BLaER1 treated with 17β-estradiol and CSF1 and Interleukin-3, amounts not matched to agents 10 nM and 100 nM (cell line): ENCODE results near the gene SOBP.

Experiments used
- H3K27ac ChIP-seq, 11 experiments: shearing (Covaris generic); formaldehyde crosslinking; 2 replicates each; pipeline ENCODE4 v1.8.1; 2022
- H3K27me3 ChIP-seq, 11 experiments: shearing (Covaris generic); formaldehyde crosslinking; 2 replicates each; pipeline ENCODE4 v1.8.1; 2022
- H3K36me3 ChIP-seq, 11 experiments: shearing (Covaris generic); formaldehyde crosslinking; 2 replicates each; pipeline ENCODE4 v1.8.1; 2022
- H3K4me1 ChIP-seq, 10 experiments: shearing (Covaris generic); formaldehyde crosslinking; 2 replicates each; pipeline ENCODE4 v1.8.1; 2022
- H3K4me2 ChIP-seq, 11 experiments: shearing (Covaris generic); formaldehyde crosslinking; 2 replicates each; pipeline ENCODE4 v1.8.1; 2022
- H3K4me3 ChIP-seq, 10 experiments: shearing (Covaris generic); formaldehyde crosslinking; 2 replicates each; pipeline ENCODE4 v1.8.1; 2022
- H3K9ac ChIP-seq, 11 experiments: shearing (Covaris generic); formaldehyde crosslinking; 2 replicates each; pipeline ENCODE4 v1.8.1; 2022
- H3K9me3 ChIP-seq, 11 experiments: shearing (Covaris generic); formaldehyde crosslinking; replicated peaks in 1 of 11; 2 replicates each; pipeline ENCODE4 v1.8.1; 2022
- H4K20me1 ChIP-seq, 11 experiments: shearing (Covaris generic); formaldehyde crosslinking; 2 replicates each; pipeline ENCODE4 v1.8.1; 2022
- Cebpa-rat ChIP-seq, 11 experiments: shearing (Covaris generic); IDR thresholded peaks; 2 replicates each; pipeline ENCODE4 v1.8.1; 2022

Gene SOBP

GRCh38 chr6:107495196-107495643, 5.3 kb downstream of the SOBP start:
- H3K4me2 ChIP-seq = peak overlapping the region in 3 of 11 experiments; percentile 34 to 48 (median 41); a peak in 7 of 22 replicates

GRCh38 chr6:107495971-107496370, 6.1 kb downstream of the SOBP start:
- Histone ChIP-seq H3K4me3 (no peak overlapping the region), H3K9me3 (no peaks in the 10 kb centered on the region), H3K36me3 (no peaks in the 10 kb centered on the region), H3K4me2 (no peak overlapping the region), H3K27me3 (peaks cover 42 to 52% (median 46%) of the 10 kb centered on the region in 11 experiments), H3K9ac (no peak overlapping the region), H4K20me1 (peaks cover 0 to 15% (median 6%) of the 10 kb centered on the region in 11 experiments; a peak in 11 of 22 replicates), H3K27ac (no peak overlapping the region), H3K4me1 (peaks cover 4 to 41% (median 4%) of the 10 kb centered on the region in 10 experiments; a peak in 17 of 20 replicates)
- TF ChIP-seq Cebpa-rat (IDR thresholded peaks at IDR 0.05) = no peak

More at GRCh38 chr6:107495196-107495643, 5.3 kb downstream of the SOBP start:
- Histone ChIP-seq H3K4me1 (peaks cover 9 to 46% (median 10%) of the 10 kb centered on the region in 10 experiments; a peak in 18 of 20 replicates), H3K27ac (no peak overlapping the region), H4K20me1 (peaks cover 0 to 19% (median 11%) of the 10 kb centered on the region in 11 experiments; a peak in 12 of 22 replicates), H3K36me3 (no peaks in the 10 kb centered on the region), H3K9me3 (no peaks in the 10 kb centered on the region), H3K9ac (no peak overlapping the region), H3K27me3 (peaks cover 49 to 60% (median 54%) of the 10 kb centered on the region in 11 experiments), H3K4me3 (no peak overlapping the region)
- TF ChIP-seq Cebpa-rat (IDR thresholded peaks at IDR 0.05) = no peak

- no peak overlapping the region for H3K27ac ChIP-seq
These were observed 7.2 kb downstream of the SOBP start for GRCh38 chr6:107496892-107497684.

DNA sequence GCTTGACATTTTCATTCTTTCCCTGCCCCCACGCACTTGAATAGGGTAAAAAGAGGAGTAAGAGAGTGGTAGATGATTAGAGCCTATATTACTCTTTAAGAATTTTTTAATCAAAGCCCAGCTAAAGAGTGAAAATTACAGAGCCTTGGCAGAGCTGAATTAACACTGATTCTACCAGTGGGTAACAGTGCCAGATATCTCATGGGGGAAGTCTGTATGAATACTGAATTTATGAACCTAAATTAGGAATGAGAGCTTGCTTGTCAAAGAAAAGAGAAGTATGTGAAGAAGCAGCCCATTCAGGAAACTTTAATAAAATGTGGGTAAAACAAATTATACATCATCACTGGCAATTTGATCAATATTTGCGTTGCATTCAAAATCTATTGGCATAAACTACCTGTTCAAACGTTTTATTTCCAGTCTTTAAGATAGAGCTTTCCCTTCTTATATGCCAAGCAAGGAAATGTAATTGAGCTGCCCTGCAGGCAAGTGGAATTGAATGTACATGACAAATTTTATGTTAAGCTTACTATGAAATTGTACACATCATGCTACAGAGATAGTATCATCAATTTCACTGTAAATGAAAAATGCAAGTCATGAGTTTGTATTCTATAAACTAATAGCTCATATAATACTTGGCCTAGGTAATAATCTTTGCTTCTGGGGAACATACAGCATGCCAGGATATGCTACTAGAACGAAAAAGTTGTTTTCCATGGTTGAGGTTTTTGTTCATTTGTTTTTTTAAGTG, 14.5 kb downstream of the SOBP start:
- H4K20me1 ChIP-seq = no peaks in the 10 kb centered on the region
- H3K27ac ChIP-seq = no peak overlapping the region

More at GRCh38 chr6:107496892-107497684, 7.2 kb downstream of the SOBP start:
- Histone ChIP-seq H3K36me3 (no peaks in the 10 kb centered on the region), H3K4me2 (peak overlapping the region in 1 of 11 experiments; percentile 20; a peak in 1 of 22 replicates), H3K9me3 (no peaks in the 10 kb centered on the region), H3K4me3 (no peak overlapping the region), H3K9ac (no peak overlapping the region), H3K4me1 (peaks cover 0 to 30% (median 0%) of the 10 kb centered on the region in 10 experiments; a peak in 6 of 20 replicates), H3K27me3 (peaks cover 31 to 41% (median 35%) of the 10 kb centered on the region in 11 experiments), H4K20me1 (peaks cover 0 to 5% (median 0%) of the 10 kb centered on the region in 11 experiments; a peak in 3 of 22 replicates)
- TF ChIP-seq Cebpa-rat (IDR thresholded peaks at IDR 0.05) = no peak

DNA sequence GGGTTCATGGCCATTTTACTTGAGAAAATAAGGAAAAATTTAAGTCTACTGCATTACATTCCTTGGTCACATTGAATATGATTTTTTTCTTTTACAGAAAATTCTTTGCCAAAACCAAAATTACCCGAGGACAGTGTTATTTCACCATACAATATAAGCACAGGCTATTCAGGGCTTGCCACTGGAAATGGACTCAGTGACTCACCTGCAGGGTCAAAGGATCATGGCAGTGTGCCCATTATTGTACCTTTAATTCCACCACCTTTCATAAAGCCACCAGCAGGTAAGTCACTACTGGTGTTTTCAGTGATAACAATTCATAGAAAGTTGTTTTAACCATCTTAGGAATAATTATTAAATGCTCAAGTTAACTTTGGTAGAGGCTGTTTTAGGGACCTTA, 16.2 kb downstream of the SOBP start:
- Histone ChIP-seq H3K4me2 (no peak overlapping the region), H3K4me1 (peaks cover 0 to 21% (median 9%) of the 10 kb centered on the region in 10 experiments; a peak in 11 of 20 replicates), H3K27ac (no peak overlapping the region), H3K9ac (no peak overlapping the region), H3K4me3 (no peak overlapping the region), H3K27me3 (no peaks in the 10 kb centered on the region), H3K9me3 (no peaks in the 10 kb centered on the region), H4K20me1 (no peaks in the 10 kb centered on the region), H3K36me3 (no peaks in the 10 kb centered on the region)
- no peak for TF ChIP-seq Cebpa-rat (IDR thresholded peaks at IDR 0.05)

More for the DNA sequence above, 14.5 kb downstream of the SOBP start:
- Histone ChIP-seq H3K36me3 (no peaks in the 10 kb centered on the region), H3K4me1 (peaks cover 0 to 21% (median 9%) of the 10 kb centered on the region in 10 experiments; a peak in 11 of 20 replicates), H3K27me3 (no peaks in the 10 kb centered on the region), H3K9me3 (no peaks in the 10 kb centered on the region), H3K4me3 (no peak overlapping the region; a peak in 1 of 20 replicates), H3K9ac (no peak overlapping the region), H3K4me2 (peak overlapping the region in 8 of 11 experiments; percentile 14 to 96 (median 67); a peak in 15 of 22 replicates)
- no peak for TF ChIP-seq Cebpa-rat (IDR thresholded peaks at IDR 0.05)

DNA sequence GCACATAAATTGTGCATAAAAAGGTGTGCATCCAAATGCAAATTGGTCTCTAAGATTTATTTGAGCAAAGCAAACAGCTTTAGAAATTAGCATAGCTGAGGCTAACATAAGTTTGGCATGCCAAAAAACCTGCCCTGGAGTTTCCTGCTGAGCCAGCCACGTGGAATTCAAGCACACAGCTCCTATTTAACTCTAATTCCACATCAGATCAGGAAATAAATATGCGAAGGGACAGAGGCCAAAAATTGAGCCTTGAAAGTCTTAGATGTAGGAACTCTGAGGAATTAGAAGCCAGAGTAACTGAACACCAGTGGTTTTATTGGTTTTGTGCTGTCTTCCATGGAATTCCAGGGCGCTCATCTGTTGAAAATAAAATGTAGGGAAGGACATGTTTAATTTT, 19.6 kb downstream of the SOBP start:
- H3K27ac ChIP-seq = no peak overlapping the region
- H3K9ac ChIP-seq = no peak overlapping the region
- no peak overlapping the region for H3K4me2 ChIP-seq
- H3K36me3 ChIP-seq = no peaks in the 10 kb centered on the region
- peaks cover 0 to 5% (median 0%) of the 10 kb centered on the region in 11 experiments; a peak in 2 of 22 replicates for H3K9me3 ChIP-seq
- no peaks in the 10 kb centered on the region for H3K27me3 ChIP-seq
- H4K20me1 ChIP-seq = no peaks in the 10 kb centered on the region
- H3K4me1 ChIP-seq = peaks cover 0 to 9% (median 2%) of the 10 kb centered on the region in 10 experiments; a peak in 9 of 20 replicates
- no peak overlapping the region for H3K4me3 ChIP-seq
- no peak for TF ChIP-seq Cebpa-rat (IDR thresholded peaks at IDR 0.05)

- Histone ChIP-seq H3K9ac (no peak overlapping the region), H3K36me3 (no peaks in the 10 kb centered on the region), H4K20me1 (no peaks in the 10 kb centered on the region), H3K27me3 (no peaks in the 10 kb centered on the region), H3K4me1 (peaks cover 0 to 3% (median 0%) of the 10 kb centered on the region in 10 experiments; a peak in 3 of 20 replicates), H3K4me2 (no peak overlapping the region), H3K9me3 (peaks cover 0 to 11% (median 2%) of the 10 kb centered on the region in 11 experiments; a peak in 13 of 22 replicates), H3K27ac (no peak overlapping the region), H3K4me3 (no peak overlapping the region)
- no peak for TF ChIP-seq Cebpa-rat (IDR thresholded peaks at IDR 0.05)
These were observed 20.2 kb downstream of the SOBP start for GRCh38 chr6:107510108-107510507.

- Histone ChIP-seq H3K27ac (no peak overlapping the region), H3K36me3 (no peaks in the 10 kb centered on the region), H3K4me3 (no peak overlapping the region), H3K27me3 (no peaks in the 10 kb centered on the region), H3K9me3 (peaks cover 7 to 25% (median 16%) of the 10 kb centered on the region in 11 experiments; a peak in 21 of 22 replicates), H3K4me2 (no peak overlapping the region), H4K20me1 (no peaks in the 10 kb centered on the region), H3K9ac (no peak overlapping the region), H3K4me1 (no peaks in the 10 kb centered on the region)
- TF ChIP-seq Cebpa-rat (IDR thresholded peaks at IDR 0.05) = no peak
These were observed 21.6 kb downstream of the SOBP start for GRCh38 chr6:107511511-107511993.
